Natural killer cell (primary cell): ENCODE measurements around the gene RRP15. TPM values are rescaled to one million over a fixed set of nuclear protein-coding genes. Genes with fewer than 3 reads are reported as not detected.
A peak's percentile ranks its signal among the peaks of the same experiment; 100 is the strongest.

Experiments used
- ATAC-seq, 3 donors: fragments of 150-1000 bp in 2 of 3; fragments of 200-7000 bp in 1 of 3; cut with Tn5 transposase; 1 replicate in 1 of 3; 2 replicates in 2 of 3; pipeline ENCODE4 v1.10.0; 2021; ENCODE audit warnings: mild to moderate bottlenecking in 2 of 3, moderate library complexity in 2 of 3
- DNase-seq, 2 donors: peaks; one replicate each; pipeline versions ENCODE4 v3.0.0 to v3.0.0-alpha.2; 2013 to 2021; ENCODE audit warnings: mixed read lengths in 1 of 2
- H3K27ac ChIP-seq: one replicate; pipeline ENCODE4 v1.5.1; 2013; ENCODE audit warnings: mild to moderate bottlenecking, low read length
- H3K27me3 ChIP-seq: one replicate; pipeline ENCODE4 v1.6.1; 2013; ENCODE audit warnings: low read length; ENCODE audit not compliant: control insufficient read depth, insufficient read depth
- H3K36me3 ChIP-seq: one replicate; pipeline ENCODE4 v1.6.1; 2013; ENCODE audit warnings: low read length; ENCODE audit not compliant: control insufficient read depth, insufficient read depth
- H3K4me1 ChIP-seq: one replicate; pipeline ENCODE4 v1.6.1; 2013; ENCODE audit warnings: low read length; ENCODE audit not compliant: control insufficient read depth, insufficient read depth
- H3K4me3 ChIP-seq: one replicate; pipeline ENCODE4 v1.5.1; 2013; ENCODE audit warnings: low read length
- H3K9me3 ChIP-seq: one replicate; pipeline ENCODE4 v1.6.1; 2013; ENCODE audit warnings: low read length; ENCODE audit not compliant: control insufficient read depth, insufficient read depth
- H3K27ac Mint-ChIP-seq, 2 donors: one replicate each; pipeline ENCODE4 v1.8.0; 2022; ENCODE audit warnings: mild to moderate bottlenecking in 2 of 2, mixed read lengths in 2 of 2, moderate library complexity in 1 of 2
- H3K27me3 Mint-ChIP-seq, 2 donors: one replicate each; pipeline ENCODE4 v1.8.0; 2022; ENCODE audit warnings: low read depth in 2 of 2, mixed read lengths in 2 of 2
- H3K36me3 Mint-ChIP-seq: one replicate; pipeline ENCODE4 v1.8.0; 2022; ENCODE audit warnings: mixed read lengths
- H3K4me1 Mint-ChIP-seq, 2 donors: one replicate each; pipeline ENCODE4 v1.8.0; 2022; ENCODE audit warnings: mixed read lengths in 2 of 2
- H3K4me3 Mint-ChIP-seq: one replicate; pipeline ENCODE4 v1.8.0; 2022; ENCODE audit warnings: mild to moderate bottlenecking, moderate library complexity, mixed read lengths
- H3K9me3 Mint-ChIP-seq, 2 donors: one replicate each; pipeline ENCODE4 v1.8.0; 2022; ENCODE audit warnings: mixed read lengths in 2 of 2
- WGBS: methylation state at CpG from one replicate; pipeline ENCODE4 v1.1.7; 2013; ENCODE audit warnings: missing lambda C conversion rate; ENCODE audit not compliant: insufficient coverage; 5-methylcytosine and 5-hydroxymethylcytosine counted together
- intact Hi-C: fragments of 100-400 bp; cut with micrococcal nuclease; formaldehyde crosslinking; loops from one replicate; pipeline ENCODE4 v1.14.2; 2022
- total RNA-seq, 4 donors: library from RNA; stranded (reverse); fragments of 120-200 nt in 1 of 4; gene quantifications; one replicate each; pipeline versions ENCODE4 v1.2.3 to v1.2.4, GENCODE V29; 2013 to 2022
- TF ChIP-seq, protein P1 (sequence below): fragments of 200-600 bp; IDR thresholded peaks from one replicate; pipeline ENCODE4 v1.8.0; 2022; ENCODE audit warnings: antibody characterized with exemption

Gene RRP15
- total RNA-seq, 3 donors from 2014 or later (not counting 1 experiment from before 2014, with no cell fraction given): 9.2 to 15.3 (median 13.3) TPM

GRCh38 chr1:218299416-218299815 is 14.3 kb downstream of the RRP15 start:
- WGBS: 90% methylated on average over 2 of the region's 2 CpGs
- peaks cover 0 to 6% of the 10 kb centered on the region in 2 donors for H3K4me1 Mint-ChIP-seq
- intact Hi-C loops: no loop called here

DNA sequence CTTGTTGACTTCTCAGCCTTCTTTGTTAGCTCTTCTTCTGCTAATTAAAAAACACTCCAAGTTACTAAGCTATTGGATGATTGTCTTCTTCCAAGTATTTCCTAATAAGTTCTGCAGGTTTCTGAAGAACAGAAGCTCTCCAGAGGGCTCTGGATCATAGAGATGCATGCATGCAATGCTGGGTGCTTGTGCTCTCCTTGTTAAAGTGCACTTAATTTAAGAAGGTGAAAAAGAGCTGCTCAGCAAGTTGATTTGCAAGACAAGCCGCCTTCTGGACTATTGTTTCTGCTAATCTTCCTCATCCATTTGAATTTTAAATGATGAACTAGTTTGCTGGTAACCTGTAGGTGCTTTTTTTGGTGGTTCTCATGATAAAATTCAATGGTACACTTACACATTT is 16.1 kb downstream of the RRP15 start:
- Mint-ChIP-seq H3K36me3 (no peaks in the 10 kb centered on the region), H3K27me3 (no peaks in the 10 kb centered on the region), H3K4me3 (no peak overlapping the region), H3K9me3 (no peaks in the 10 kb centered on the region), H3K27ac (no peak overlapping the region), H3K4me1 (peaks cover 0 to 18% of the 10 kb centered on the region in 2 donors)
- Histone ChIP-seq H3K36me3 (peaks cover 19% of the 10 kb centered on the region), H3K27me3 (no peaks in the 10 kb centered on the region), H3K27ac (no peak overlapping the region), H3K4me3 (no peak overlapping the region), H3K4me1 (no peaks in the 10 kb centered on the region), H3K9me3 (no peaks in the 10 kb centered on the region)
- DNase-seq (no peak), ATAC-seq (no peak)
- 86% methylated on average over 1 of the region's 1 CpG for WGBS
- TF ChIP-seq, protein P1, sequence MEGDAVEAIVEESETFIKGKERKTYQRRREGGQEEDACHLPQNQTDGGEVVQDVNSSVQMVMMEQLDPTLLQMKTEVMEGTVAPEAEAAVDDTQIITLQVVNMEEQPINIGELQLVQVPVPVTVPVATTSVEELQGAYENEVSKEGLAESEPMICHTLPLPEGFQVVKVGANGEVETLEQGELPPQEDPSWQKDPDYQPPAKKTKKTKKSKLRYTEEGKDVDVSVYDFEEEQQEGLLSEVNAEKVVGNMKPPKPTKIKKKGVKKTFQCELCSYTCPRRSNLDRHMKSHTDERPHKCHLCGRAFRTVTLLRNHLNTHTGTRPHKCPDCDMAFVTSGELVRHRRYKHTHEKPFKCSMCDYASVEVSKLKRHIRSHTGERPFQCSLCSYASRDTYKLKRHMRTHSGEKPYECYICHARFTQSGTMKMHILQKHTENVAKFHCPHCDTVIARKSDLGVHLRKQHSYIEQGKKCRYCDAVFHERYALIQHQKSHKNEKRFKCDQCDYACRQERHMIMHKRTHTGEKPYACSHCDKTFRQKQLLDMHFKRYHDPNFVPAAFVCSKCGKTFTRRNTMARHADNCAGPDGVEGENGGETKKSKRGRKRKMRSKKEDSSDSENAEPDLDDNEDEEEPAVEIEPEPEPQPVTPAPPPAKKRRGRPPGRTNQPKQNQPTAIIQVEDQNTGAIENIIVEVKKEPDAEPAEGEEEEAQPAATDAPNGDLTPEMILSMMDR: no peak
- intact Hi-C loops: no loop called here

More at GRCh38 chr1:218299416-218299815, 14.3 kb downstream of the RRP15 start:
- H3K27me3 Mint-ChIP-seq: no peaks in the 10 kb centered on the region
- TF ChIP-seq, protein P1: no peak
- Histone ChIP-seq H3K4me1 (no peaks in the 10 kb centered on the region), H3K4me3 (no peak overlapping the region), H3K9me3 (no peaks in the 10 kb centered on the region), H3K36me3 (peaks cover 16% of the 10 kb centered on the region), H3K27ac (no peak overlapping the region), H3K27me3 (no peaks in the 10 kb centered on the region)
- no peaks in the 10 kb centered on the region for H3K36me3 Mint-ChIP-seq
- peak in 1 of 2 donors; percentile 6 for DNase-seq
- H3K9me3 Mint-ChIP-seq: no peaks in the 10 kb centered on the region
- no peak overlapping the region for H3K27ac Mint-ChIP-seq
- no peak overlapping the region for H3K4me3 Mint-ChIP-seq
- ATAC-seq: no peak

- H3K9me3 Mint-ChIP-seq: no peaks in the 10 kb centered on the region
- TF ChIP-seq, protein P1: no peak
- peaks cover 0 to 18% of the 10 kb centered on the region in 2 donors for H3K4me1 Mint-ChIP-seq
- Histone ChIP-seq H3K36me3 (peaks cover 21% of the 10 kb centered on the region), H3K27ac (no peak overlapping the region), H3K4me3 (no peak overlapping the region), H3K4me1 (no peaks in the 10 kb centered on the region), H3K27me3 (no peaks in the 10 kb centered on the region), H3K9me3 (no peaks in the 10 kb centered on the region)
- peaks cover 2% of the 10 kb centered on the region for H3K36me3 Mint-ChIP-seq
- no peak for ATAC-seq
- H3K4me3 Mint-ChIP-seq: no peak overlapping the region
- no peak overlapping the region for H3K27ac Mint-ChIP-seq
- intact Hi-C loops: no loop called here
- DNase-seq: no peak
- no peaks in the 10 kb centered on the region for H3K27me3 Mint-ChIP-seq
- 94% methylated on average over 3 of the region's 3 CpGs for WGBS
Measured at GRCh38 chr1:218302155-218302554, 17.1 kb downstream of the RRP15 start.

DNA sequence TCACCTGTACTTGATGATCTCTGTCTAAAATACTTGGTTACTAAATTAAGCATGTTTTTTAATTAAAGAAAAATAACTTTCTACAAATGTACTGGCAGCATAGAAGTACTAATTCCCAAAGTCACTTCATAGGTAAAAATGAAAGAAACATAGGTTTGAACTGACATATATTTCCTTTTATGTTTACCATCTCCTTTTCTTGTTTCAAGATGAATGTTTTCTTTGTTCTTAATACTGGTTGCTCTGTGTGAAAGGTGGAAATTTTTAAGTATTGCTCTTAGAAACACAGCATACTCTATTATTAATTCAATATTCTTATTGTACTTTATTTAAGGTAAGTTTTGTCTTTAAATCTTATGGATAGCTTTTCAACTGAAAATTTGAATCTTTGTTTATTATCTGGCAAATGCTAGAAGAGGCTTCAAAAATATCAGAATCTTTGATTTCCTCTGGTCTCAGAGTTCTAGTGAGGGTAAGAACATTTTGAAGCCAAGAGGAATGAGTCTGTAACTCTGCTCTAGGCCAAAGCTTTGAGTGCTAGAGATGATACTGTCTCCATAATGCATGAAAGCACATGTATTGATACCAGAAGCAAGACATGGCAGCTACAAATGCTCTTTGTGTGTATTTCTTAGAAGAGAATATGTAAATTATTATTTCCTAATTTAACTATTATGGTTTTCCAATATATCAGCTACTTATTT is 18.2 kb downstream of the RRP15 start:
- Mint-ChIP-seq H3K4me1 (peaks cover 0 to 13% of the 10 kb centered on the region in 2 donors), H3K27me3 (no peaks in the 10 kb centered on the region), H3K27ac (no peak overlapping the region), H3K9me3 (no peaks in the 10 kb centered on the region), H3K36me3 (peaks cover 11% of the 10 kb centered on the region), H3K4me3 (no peak overlapping the region)
- ATAC-seq (no peak), DNase-seq (no peak)
- Histone ChIP-seq H3K27ac (no peak overlapping the region), H3K27me3 (no peaks in the 10 kb centered on the region), H3K36me3 (peaks cover 21% of the 10 kb centered on the region), H3K4me1 (no peaks in the 10 kb centered on the region), H3K4me3 (no peak overlapping the region), H3K9me3 (no peaks in the 10 kb centered on the region)
- intact Hi-C loops: no loop called here
- TF ChIP-seq, protein P1: no peak
